HG03196 (cell line): ENCODE results near the gene DPH2.

Source experiments
- ATAC-seq: cut with Tn5 transposase; IDR thresholded peaks from one replicate; pipeline ENCODE4 v1.9.1; 2021; ENCODE audit not compliant: unreplicated experiment

DPH2 gene

GRCh38 chr1:43981636-43982035 is 11.8 kb downstream of the DPH2 start:
- no peak for ATAC-seq

DNA sequence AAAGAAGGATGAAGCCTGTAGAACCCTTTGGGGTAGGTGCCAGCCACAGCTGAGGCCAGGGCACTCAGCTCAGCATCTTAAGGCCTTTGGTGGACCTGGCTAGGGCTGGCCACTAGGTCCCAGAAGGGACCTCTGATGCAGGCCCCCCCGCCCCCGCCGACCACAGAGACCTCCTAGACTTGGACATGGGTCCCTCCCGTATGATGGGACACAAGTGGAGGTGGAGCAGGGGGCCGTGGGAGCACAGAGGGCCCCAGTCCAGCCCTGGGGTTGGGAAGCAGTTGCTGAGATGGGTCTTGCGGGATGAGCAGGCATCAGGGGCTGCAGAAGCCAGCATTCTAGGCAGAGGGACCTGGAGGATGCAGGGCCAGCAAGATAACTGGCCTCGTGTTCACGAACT is 12.4 kb downstream of the DPH2 start:
- no peak for ATAC-seq

GRCh38 chr1:43982808-43983207 is 13.0 kb downstream of the DPH2 start:
- no peak for ATAC-seq

- ATAC-seq, result no peak
Observed at GRCh38 chr1:43983253-43983899, 13.6 kb downstream of the DPH2 start.

GRCh38 chr1:43984855-43985254 is 15.0 kb downstream of the DPH2 start:
- ATAC-seq, result no peak

GRCh38 chr1:43985984-43986595 is 16.3 kb downstream of the DPH2 start:
- ATAC-seq, result no peak

DNA sequence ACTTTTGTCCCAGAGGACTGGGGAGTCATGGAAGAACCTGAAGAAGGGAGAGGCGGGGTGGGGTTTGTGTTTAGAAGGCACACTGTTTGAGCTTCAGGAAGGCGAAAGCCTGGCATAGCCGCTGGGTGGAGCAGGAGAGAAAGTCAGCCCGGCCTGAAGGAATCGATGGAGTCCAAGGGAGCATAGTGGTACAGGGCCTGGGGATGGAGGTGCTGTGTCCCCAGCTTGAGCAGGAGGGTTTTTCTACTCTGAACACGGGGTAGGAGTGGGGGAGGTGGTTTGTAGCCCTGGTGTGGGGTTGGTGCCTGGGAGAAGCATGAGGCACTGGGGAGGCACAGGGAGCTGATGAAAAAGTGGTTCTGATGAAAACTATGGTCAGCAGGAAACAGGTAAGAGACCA is 16.9 kb downstream of the DPH2 start:
- no peak for ATAC-seq

GRCh38 chr1:43987159-43987902 is 17.5 kb downstream of the DPH2 start:
- no peak for ATAC-seq

GRCh38 chr1:43990271-43991199 is 20.7 kb downstream of the DPH2 start:
- no peak for ATAC-seq

DNA sequence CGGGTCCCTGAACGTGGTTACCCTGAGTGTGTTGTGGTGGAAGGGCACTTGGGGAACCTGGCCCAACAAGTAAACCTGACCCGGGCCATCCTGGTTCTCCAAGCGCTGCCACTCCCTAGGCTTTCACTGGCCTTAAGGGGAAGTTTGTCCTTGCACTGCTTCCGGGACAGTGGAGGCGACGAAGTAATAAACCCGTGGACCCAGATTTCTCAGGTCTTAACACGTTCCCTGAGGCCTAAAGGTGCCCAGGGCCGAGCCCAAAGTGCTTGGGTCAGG is 21.3 kb downstream of the DPH2 start:
- no peak for ATAC-seq

GRCh38 chr1:43991476-43992231 is 21.8 kb downstream of the DPH2 start, which contains the start of gene CCDC24:
Gene CCDC24, plus strand, starts transcription at chr1:43991599. Its CDS starts 280 bp downstream, at chr1:43991879.
- peak; percentile 51 for ATAC-seq

GRCh38 chr1:43992232-43992995 is 22.6 kb downstream of the DPH2 start:
- ATAC-seq, result no peak

DNA sequence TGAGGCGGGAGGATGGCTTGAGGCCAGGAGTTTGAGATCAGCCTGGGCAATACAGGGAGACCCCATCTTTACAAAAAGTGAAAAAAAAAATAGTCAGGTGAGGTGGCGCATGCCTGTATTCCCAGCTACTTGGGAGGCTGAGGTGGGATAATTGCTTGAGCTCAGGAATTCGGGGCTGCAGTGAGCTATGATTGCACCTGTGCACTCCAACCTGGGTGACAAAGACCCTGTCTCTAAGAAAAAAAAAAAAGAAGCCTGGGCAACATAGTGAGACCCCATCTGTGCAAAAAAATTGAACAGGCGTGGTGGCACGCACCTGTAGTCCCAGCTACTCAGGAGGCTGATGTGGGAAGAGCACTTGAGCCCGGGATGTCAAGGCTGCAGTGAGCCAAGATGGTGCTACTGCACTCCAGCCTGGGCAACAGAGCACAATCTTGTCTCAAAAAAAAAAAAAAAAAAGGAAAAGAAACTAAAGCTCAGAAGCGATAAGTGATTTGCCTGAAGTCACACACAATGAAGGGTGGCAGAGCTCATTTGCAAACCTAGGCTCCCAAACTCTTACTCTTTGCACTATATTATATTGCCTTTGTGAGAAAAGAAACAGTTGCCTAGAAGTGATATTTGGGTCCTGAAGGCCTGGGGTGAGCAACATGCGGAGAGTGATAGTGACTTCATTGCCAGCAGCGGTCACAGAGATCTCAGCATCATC is 23.6 kb downstream of the DPH2 start:
- ATAC-seq, result no peak

- ATAC-seq, result no peak
Observed at GRCh38 chr1:43994071-43994470, 24.3 kb downstream of the DPH2 start.

- ATAC-seq, result no peak
Observed at GRCh38 chr1:43994794-43995790, 25.3 kb downstream of the DPH2 start.

DNA sequence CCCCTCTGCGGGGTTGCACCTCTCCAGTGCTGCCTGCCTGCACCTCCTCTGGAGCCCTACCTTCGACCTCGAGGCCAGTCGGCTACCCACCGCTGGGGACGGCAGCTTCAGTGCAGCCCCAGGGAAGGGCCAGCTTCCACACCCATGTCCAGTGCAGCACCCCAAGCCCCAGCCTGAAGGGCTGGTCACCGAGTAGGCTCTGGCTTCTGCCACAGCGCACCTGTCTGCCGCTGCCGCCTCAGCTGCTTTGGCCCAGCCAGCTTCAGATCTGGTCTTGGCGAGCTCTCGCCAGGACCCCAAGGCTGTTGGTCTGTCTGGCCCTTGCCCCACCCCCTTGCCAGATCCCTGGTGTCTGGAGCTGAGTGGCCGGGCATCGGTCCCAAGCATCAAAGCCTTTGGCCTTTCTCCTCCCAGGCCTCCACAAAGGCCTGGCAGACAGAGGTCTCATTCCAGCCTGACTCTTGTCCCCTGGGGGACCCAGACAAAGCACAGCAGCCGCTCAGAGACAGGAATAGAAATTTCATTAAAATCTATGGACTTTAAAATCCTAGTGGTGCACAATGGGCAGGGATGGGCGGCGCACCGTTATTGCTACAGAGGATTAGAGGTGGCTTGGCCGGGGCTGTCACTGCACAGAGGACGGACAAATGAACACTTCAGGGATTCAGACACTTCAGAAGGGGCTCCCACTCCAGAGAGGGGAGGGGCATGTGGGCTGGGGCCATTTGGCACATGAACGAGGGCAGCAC is 26.3 kb downstream of the DPH2 start:
- no peak for ATAC-seq

GRCh38 chr1:43996733-43997115 is 26.9 kb downstream of the DPH2 start:
- ATAC-seq, result no peak
